Left ventricle myocardium inferior (tissue), 1 donor: ENCODE data around the gene FBP1. TPM values are rescaled to one million over a fixed set of nuclear protein-coding genes. Genes with fewer than 3 reads are reported as not detected.
A peak's percentile ranks its signal among the peaks of the same experiment; 100 is the strongest.

Experiments
- DNase-seq: peaks from one replicate; pipeline ENCODE4 v3.0.0-alpha.2; 2020
- H3K27ac ChIP-seq: fragments of 200-600 bp; replicated peaks from 2 replicates; pipeline ENCODE4 v1.8.0; 2021
- H3K27me3 ChIP-seq: fragments of 200-600 bp; 2 replicates; pipeline ENCODE4 v1.8.0; 2021; ENCODE audit warnings: low read depth
- H3K36me3 ChIP-seq: fragments of 200-600 bp; 2 replicates; pipeline ENCODE4 v1.8.0; 2021
- H3K4me1 ChIP-seq: fragments of 200-600 bp; 2 replicates; pipeline ENCODE4 v1.8.0; 2021
- H3K4me3 ChIP-seq: fragments of 200-600 bp; 2 replicates; pipeline ENCODE4 v1.8.0; 2021; ENCODE audit warnings: mild to moderate bottlenecking, moderate library complexity
- H3K9me3 ChIP-seq: fragments of 200-600 bp; replicated peaks from 2 replicates; pipeline ENCODE4 v1.8.0; 2021
- intact Hi-C: fragments of 100-400 bp; cut with micrococcal nuclease; formaldehyde crosslinking; loops from one replicate; pipeline ENCODE4 v1.11.0; 2022
- total RNA-seq: library from RNA; stranded (reverse); fragmentation: NEBNext Ultra II Directional; extraction: Animal tissue kit (Norgen Biotek cat#: 25700); gene quantifications from one replicate; pipeline ENCODE4 v1.2.1, GENCODE V29; 2021
- TF ChIP-seq, protein P1 (sequence below): fragments of 200-600 bp; IDR thresholded peaks from 2 replicates; pipeline ENCODE4 v1.8.0; 2021; ENCODE audit warnings: antibody characterized with exemption, mild to moderate bottlenecking, borderline replicate concordance
- donor health status: DM: no; HTN: yes; CAD: no; lungs with severe emphysema.

FBP1 gene
- total RNA-seq, 1 donor from 2014 or later = 0.74 TPM

DNA sequence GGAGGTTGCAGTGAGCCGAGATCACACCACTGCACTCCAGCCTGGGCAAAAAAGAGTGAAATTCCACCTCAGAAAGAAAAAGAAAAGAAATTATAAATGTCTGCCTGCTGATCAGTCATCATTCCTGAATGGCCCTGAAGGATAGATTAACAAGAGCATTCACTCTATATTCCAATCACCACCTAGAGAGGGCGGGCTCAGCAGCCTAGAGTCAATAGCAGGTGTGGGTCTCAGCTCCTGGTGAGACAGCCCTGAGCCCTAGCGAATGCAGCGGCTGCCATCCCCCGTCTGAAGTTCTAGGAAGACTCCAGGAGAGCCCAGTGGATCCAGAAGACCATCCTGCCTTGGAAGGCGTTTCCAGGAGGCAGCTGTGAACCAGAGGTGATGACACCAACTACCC lies 12.0 kb downstream of the FBP1 start:
- intact Hi-C loops = no loop called here
- no peak overlapping the region for H3K27ac ChIP-seq

DNA sequence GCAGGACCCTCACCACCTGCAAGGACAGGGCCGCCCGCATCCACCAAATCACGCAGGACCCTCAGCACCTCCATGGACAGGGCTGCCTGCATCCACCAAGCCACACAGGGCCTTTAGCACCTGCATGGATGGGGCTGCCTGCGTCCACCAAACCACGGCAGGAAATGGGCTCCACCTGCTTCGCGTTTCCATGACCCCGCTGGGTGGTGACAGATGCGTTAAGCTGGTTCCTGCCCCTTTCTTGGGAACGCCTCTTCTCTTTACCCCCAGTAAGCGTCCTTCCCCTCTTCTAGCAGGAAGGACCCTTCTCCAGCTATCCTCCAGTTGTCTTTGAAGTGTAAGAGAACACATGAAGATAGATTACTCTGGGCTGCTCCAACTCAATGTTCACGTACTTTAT lies 13.5 kb downstream of the FBP1 start:
- intact Hi-C loops = no loop called here
- TF ChIP-seq, protein P1, sequence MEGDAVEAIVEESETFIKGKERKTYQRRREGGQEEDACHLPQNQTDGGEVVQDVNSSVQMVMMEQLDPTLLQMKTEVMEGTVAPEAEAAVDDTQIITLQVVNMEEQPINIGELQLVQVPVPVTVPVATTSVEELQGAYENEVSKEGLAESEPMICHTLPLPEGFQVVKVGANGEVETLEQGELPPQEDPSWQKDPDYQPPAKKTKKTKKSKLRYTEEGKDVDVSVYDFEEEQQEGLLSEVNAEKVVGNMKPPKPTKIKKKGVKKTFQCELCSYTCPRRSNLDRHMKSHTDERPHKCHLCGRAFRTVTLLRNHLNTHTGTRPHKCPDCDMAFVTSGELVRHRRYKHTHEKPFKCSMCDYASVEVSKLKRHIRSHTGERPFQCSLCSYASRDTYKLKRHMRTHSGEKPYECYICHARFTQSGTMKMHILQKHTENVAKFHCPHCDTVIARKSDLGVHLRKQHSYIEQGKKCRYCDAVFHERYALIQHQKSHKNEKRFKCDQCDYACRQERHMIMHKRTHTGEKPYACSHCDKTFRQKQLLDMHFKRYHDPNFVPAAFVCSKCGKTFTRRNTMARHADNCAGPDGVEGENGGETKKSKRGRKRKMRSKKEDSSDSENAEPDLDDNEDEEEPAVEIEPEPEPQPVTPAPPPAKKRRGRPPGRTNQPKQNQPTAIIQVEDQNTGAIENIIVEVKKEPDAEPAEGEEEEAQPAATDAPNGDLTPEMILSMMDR = no peak

More for the DNA sequence above, 12.0 kb downstream of the FBP1 start:
- Histone ChIP-seq H3K4me3 (no peak overlapping the region), H3K4me1 (no peaks in the 10 kb centered on the region), H3K27me3 (peaks cover 19% of the 10 kb centered on the region), H3K36me3 (no peaks in the 10 kb centered on the region), H3K9me3 (no peaks in the 10 kb centered on the region)
- TF ChIP-seq, protein P1 = no peak
- no peak for DNase-seq

DNA sequence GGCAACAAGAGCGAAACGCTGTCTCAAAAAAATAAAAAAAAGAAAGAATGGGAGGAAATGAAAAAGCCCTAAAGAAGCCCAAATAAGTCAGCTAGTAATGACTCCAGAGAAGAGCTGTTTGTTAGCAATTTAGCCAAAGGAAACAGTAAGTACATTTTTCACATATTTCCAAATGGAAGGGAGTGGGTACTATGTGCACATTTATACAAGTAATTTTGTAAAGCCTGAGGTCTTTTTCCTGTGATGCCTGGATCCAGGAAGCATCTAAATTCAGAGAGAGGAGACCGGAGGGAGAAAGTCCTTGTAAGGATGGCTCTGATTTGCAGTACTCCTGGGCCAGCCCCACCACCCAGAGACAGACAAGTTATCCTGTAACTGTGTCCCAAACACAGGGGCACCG lies 14.7 kb downstream of the FBP1 start:
- intact Hi-C loops = no loop called here
- Histone ChIP-seq H3K27ac (no peak overlapping the region), H3K4me1 (no peaks in the 10 kb centered on the region), H3K36me3 (no peaks in the 10 kb centered on the region), H3K27me3 (peaks cover 4% of the 10 kb centered on the region), H3K9me3 (no peaks in the 10 kb centered on the region), H3K4me3 (no peak overlapping the region)
- DNase-seq = no peak
- TF ChIP-seq, protein P1 = no peak

More for the DNA sequence above, 13.5 kb downstream of the FBP1 start:
- peaks cover 11% of the 10 kb centered on the region for H3K27me3 ChIP-seq
- no peak for DNase-seq
- H3K9me3 ChIP-seq = no peaks in the 10 kb centered on the region
- H3K4me1 ChIP-seq = no peaks in the 10 kb centered on the region
- no peak overlapping the region for H3K4me3 ChIP-seq
- no peaks in the 10 kb centered on the region for H3K36me3 ChIP-seq
- H3K27ac ChIP-seq = no peak overlapping the region

DNA sequence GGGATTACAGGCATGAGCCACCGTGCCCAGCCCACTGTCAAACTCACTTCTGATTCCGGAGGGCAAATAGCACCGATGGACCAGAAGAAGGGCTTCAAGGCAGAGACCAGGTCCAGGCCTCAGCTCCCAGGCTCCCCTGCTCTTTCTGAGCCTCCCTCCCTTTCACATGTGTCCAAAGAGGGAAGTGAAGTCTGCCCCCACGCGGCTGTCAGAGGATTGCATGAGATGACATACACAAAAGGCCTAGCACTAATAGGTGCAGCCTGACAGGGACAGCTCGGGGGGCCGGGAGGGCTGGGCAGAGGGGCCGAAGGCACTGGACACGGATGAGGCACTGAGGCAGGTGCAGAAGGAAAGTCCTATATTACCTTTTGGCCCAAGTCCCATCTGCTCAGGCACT lies 16.1 kb downstream of the FBP1 start:
- H3K36me3 ChIP-seq = no peaks in the 10 kb centered on the region
- peaks cover 4% of the 10 kb centered on the region for H3K27me3 ChIP-seq
- TF ChIP-seq, protein P1 = peak; percentile 35
- H3K4me1 ChIP-seq = no peaks in the 10 kb centered on the region
- no peak overlapping the region for H3K4me3 ChIP-seq
- DNase-seq = no peak
- H3K9me3 ChIP-seq = no peaks in the 10 kb centered on the region
- no peak overlapping the region for H3K27ac ChIP-seq
- intact Hi-C loops = no loop called here

DNA sequence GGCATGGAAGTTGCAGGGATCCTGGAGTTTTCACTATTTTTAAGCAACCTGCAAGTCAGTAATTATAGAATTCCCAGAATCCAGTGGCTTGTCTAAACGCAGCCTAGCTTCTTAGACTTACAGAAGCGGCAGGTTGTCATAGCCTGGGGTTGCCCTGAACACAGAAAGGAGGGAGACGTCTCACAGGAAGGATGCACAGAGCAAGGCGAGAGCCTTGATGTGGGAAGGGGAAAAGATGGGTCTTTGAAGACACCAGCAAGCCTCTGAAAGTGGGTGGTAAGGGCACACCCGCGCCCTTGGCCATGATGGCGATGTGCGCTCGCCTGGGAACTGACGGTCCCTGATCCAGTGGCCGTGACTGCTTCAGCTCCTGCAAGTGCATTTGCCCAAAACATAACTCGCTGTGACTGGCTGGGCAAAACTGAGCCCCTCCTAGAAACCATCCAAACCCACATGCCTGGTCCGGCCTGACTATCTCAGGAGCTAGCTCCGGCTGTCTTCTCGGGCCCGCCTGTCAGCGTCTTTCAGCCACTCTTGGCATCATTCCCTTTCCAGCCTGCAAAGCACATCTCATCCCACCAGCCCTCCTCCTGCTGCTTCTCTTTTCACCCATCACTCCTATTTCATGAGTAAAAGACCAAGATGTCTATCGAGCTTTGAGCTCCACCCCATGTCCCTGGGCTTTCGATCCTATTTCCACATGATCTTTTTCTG lies 17.1 kb downstream of the FBP1 start:
- Histone ChIP-seq H3K27me3 (peaks cover 4% of the 10 kb centered on the region), H3K27ac (no peak overlapping the region), H3K4me1 (no peaks in the 10 kb centered on the region), H3K4me3 (no peak overlapping the region), H3K9me3 (no peaks in the 10 kb centered on the region), H3K36me3 (no peaks in the 10 kb centered on the region)
- DNase-seq = no peak
- intact Hi-C loops = no loop called here
- TF ChIP-seq, protein P1 = no peak
